ENCODE results near the gene MAP2K1.

- TF ChIP-seq EZH2 (optimal IDR thresholded peaks at IDR 0.05; ENCODE audit: low read depth, low read length): no peak
- TF ChIP-seq, protein P1, sequence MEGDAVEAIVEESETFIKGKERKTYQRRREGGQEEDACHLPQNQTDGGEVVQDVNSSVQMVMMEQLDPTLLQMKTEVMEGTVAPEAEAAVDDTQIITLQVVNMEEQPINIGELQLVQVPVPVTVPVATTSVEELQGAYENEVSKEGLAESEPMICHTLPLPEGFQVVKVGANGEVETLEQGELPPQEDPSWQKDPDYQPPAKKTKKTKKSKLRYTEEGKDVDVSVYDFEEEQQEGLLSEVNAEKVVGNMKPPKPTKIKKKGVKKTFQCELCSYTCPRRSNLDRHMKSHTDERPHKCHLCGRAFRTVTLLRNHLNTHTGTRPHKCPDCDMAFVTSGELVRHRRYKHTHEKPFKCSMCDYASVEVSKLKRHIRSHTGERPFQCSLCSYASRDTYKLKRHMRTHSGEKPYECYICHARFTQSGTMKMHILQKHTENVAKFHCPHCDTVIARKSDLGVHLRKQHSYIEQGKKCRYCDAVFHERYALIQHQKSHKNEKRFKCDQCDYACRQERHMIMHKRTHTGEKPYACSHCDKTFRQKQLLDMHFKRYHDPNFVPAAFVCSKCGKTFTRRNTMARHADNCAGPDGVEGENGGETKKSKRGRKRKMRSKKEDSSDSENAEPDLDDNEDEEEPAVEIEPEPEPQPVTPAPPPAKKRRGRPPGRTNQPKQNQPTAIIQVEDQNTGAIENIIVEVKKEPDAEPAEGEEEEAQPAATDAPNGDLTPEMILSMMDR (IDR thresholded peaks at IDR 0.05; ENCODE audit: low read length): no peak
- no peak for TF ChIP-seq EZH2phosphoT487 (IDR thresholded peaks at IDR 0.05; ENCODE audit: low read length)
Measured at GRCh38 chr15:66474963-66475362, 88.3 kb downstream of the MAP2K1 start.
